GM18505 (cell line): Measurements from ENCODE around the gene CDK11A.
"Not testable (repeated sequence)": the region's sequence is repeated elsewhere in the genome, so short reads cannot be mapped to it uniquely, and the experiment has no call there.

Source experiments
- ATAC-seq: cut with Tn5 transposase; IDR thresholded peaks from one replicate; pipeline ENCODE4 v1.9.1; 2021; ENCODE audit not compliant: unreplicated experiment
- POLR2A ChIP-seq: IDR thresholded peaks from 4 replicates; pipeline ENCODE4 v1.6.1; 2011; ENCODE audit warnings: borderline replicate concordance; ENCODE audit not compliant: insufficient read depth, insufficient read length; ENCODE audit errors: extremely low read depth

The CDK11A gene

DNA sequence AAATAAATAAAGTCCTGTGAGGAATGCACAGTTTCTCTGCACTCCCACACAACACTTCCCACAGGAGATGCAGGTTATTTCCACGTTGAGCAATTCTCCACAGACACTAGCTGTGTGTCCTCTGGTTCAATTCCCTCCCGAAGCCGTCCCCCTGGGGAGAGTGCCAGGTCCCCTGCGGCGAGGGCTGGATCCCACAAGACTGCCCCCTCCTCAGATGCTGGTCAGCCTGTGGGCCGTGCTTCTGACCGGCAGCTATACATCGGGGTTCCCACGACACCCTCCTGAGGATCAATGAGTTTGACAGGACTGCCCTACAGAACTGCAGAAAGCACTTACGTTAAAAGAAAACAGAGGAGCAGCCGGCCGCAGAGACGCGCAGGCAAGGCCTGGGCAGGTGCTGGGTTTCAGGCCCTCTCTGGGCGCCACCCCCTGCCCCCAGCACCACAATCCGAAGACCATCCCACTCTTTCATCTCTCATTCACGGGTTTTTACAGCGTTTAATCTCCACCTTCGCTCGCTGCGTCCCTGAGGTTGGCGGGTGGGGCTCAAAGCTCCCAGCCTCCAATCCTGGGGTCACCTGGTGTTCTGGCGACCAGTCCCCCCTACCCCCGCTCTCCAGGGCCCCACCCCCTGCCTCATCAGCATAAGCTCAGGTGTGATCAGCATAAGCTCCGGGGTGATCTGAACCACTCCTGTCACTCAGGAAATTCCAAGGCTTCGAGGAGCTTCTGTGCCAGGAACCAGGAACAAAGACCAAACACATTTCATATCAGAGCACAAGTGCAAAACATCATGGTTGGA lies 40.9 kb downstream of the CDK11A start:
- TF ChIP-seq POLR2A: no peak
- no peak for ATAC-seq

DNA sequence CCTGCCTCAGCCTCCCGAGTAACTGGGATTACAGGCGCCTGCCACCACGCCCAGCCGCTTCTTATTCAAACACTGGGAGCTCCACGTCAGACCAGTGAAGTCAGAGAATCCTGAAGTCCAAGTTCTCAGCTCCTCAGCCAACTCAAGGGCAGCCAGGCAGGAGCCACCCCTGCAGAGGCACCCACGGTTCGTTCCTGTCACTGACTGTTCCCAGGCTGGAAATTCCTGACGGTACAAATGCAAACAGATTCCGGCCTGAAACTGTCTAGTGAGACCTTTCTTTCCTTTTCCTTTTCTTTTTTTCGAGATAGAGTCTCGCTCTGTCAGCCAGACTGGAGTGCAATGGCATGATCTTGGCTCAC lies 43.3 kb downstream of the CDK11A start:
- no peak for TF ChIP-seq POLR2A
- no peak for ATAC-seq

DNA sequence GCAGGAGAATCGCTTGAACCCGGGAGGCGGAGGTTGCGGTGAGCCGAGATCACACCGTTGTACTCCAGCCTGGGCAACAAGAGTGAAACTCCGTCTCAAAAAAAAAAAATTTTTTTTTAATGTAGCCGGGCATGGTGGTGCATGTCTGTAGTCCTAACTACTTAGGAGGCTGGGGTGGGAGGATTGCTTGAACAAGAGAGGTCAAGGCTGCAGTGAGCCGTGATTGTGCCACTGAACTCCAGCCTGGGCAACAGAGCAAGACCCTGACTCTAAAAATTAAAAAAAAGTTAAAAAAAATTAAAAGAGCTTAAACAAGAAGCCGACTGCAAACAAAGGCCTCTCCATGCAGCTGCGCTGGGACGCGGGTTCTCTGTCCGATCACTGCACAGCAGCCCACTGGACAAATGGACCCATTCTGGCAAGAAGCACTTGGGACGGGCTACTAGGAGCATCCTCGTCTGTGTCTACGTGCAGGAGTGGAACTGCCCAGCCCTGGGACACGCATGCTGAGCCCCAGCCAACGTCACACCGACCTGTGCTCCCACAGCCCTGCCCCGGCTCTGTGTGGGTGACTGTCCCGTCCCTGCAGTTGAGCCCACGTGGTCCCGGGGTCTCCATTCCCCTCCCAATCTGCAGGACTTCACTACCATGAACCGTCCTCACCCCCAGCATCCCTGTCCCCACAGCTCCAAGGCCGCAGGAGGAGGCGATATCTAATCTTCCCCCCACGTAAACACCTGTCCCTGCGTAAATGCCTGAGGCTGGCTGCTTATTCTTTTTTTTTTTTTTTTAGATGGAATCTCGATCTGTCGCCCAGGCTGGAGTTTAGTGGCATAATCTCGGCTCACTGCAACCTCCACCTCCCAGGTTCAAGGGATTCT lies 43.9 kb downstream of the CDK11A start:
- no peak for ATAC-seq
- no peak for TF ChIP-seq POLR2A

GRCh38 chr1:1678581-1679380 lies 45.4 kb downstream of the CDK11A start:
- no peak for ATAC-seq

DNA sequence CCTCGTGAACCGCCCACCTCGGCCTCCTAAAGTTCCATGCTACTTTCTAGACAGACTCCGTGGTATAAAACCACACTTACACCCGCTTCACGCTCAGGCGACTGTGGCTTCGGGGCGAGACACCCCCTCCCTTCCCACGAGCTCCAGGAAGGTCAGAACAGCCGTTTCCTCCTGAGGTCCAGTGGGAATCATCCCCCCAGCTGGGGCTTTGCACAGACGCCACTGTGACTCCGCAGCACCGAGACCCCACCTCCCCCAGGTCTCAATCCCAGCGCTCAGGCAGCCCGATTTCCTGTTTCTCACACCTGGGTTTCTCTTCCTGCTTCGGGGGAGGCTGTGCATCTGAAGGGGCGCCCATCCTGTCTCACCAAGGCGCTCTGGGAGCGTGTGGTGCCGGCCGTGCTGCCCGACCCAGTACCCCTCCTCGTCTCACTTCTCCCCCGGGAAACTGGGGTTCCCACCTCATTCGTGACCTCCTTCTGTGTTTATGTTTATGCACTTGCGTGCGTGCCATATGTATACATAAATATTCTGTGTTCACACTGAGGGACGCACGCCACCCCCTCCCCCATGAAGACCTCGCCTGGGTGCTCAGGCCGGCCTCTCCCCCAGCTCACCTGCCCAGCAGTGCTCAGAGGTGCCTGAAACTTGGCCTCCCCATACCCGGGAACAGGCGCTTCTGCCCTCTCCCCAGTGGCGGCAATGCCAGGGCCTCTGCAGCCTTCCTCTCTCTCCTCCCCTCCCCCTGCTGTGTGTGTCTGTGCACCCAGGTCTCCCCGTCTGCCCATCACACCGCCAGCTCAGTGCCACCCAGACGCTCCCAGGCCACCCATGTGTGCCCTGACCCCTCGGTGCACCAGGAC lies 46.2 kb downstream of the CDK11A start:
- peak; percentile 53 for TF ChIP-seq POLR2A
- peak; percentile 60 for ATAC-seq

More at GRCh38 chr1:1678581-1679380, 45.4 kb downstream of the CDK11A start:
- no peak for TF ChIP-seq POLR2A

DNA sequence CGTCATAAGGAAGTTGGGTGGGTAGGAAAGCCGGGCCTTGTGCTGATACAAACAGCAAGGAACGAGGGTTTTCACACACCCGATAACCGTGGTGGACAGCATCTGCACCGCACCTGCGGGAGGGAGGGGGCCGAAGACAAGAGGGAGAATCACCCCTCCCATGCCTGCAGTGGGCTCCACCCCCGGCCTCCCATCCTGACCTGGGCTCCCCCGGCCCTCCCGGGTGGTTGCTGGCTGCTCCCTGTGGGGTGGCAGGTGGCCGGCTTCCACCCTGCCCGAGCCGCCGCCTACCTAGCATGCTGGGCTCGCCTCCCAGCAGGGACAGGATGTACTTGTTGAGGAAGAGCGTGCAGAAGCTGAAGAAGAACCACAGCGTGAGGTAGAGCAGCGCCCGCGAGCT lies 48.1 kb downstream of the CDK11A start:
- ATAC-seq: not testable (repeated sequence)

GRCh38 chr1:1675218-1675617 lies 48.9 kb downstream of the CDK11A start:
- not testable (repeated sequence) for ATAC-seq

GRCh38 chr1:1674806-1675205 lies 49.4 kb downstream of the CDK11A start:
- ATAC-seq: not testable (repeated sequence)

DNA sequence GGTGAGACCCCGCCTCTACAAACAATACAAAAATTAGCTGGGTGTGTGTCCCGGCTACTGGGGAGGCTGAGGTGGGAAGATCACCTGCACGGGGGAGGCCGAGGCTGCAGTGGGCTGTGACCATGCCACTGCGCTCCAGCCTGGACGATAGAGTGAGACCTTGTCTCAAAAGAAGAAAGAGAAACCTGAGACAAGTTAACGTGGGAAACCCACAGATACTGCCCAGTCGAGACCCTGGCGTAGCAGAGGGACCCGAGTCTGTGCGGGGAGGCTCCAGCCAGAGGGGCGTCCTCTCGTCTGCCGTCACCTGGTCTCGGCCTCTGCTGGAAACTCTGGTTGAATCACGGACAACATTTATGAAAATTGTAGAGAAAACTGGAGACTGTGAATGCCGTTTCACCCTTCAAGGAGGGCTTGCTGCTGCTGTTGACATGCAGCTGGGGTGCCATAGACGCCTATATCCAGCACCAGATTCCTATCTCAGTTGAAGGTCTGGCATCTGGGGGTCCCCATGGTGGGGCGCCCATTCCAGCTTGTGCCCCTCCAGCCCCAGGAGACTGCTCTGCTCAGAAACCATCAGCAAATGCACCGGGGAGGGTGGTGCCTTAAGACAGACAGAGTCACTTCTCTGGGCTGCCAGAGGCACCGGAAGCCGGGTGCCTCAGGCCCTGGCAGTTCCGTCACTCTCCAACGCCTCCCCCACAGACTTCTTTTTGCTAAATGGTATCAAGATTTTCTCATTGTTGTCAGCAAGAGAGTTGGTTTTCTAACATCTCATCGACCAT lies 51.8 kb downstream of the CDK11A start:
- no peak for ATAC-seq
- TF ChIP-seq POLR2A: no peak

DNA sequence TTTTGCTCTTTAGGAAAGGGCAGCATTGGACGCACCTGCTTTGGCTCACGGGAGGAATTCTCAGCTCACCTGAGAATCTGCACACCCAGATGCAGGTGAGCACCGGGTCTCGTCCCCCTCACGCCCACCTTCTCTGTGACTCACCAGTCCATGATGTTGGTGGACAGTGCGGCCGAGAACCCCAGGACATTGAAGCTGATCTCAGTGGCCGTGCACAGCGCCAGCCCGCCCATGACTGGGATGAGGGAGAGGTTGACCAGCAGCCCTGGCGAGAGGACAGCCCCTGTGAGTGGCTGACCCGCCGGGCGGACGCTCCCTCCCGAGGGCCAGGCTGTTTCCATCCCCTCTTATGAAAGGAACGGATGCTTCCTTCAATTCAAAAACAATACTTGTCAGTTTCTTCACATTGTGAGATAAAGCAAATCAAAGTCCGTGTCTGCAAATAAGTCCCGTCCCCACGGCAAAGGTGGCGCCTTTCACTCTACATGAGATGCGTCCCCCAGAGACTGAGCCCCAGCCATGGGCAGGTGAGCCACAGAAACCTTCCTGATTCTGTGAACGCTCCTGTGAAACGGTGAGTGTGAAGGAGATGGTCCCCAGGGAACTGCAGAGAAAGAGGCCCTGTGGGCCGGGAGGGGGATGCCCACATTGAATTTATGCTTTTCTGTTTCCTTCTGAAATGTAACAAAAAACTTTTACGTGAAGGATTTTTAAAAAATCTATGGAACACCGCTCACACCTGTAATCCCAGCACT lies 52.6 kb downstream of the CDK11A start:
- TF ChIP-seq POLR2A: no peak
- ATAC-seq: no peak

DNA sequence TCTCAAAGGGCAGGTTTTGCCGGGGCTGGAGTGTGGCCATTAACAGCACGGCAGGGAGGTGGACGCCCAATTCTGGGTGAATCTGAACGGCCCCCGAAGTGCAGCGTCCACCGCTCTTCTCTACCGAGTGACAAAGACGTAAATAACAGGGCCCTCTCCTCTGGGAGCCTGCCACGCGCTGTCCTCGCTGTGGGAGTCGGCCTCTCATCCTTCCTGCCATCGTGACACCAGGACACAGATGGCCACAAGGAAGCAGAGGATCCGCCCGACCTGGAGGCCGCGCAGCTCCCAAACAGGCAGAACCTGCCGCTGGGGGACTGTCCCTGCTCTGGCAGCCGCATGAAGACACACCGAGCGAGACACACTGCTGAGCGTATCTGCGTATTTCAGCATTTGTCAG lies 53.3 kb downstream of the CDK11A start:
- no peak for TF ChIP-seq POLR2A
- ATAC-seq: no peak
